ENCODE data around the gene MRPS2. TPM values are rescaled to one million over a fixed set of nuclear protein-coding genes. Genes with fewer than 3 reads are reported as not detected.
A peak's percentile ranks its signal among the peaks of the same experiment; 100 is the strongest.

The MRPS2 gene
- total RNA-seq, 1 experiment from 2014 or later, result 62.4 TPM

- intact Hi-C loops (cut with micrococcal nuclease), result no loop called here
Measured at GRCh38 chr9:135504262-135505243, 4.1 kb downstream of the MRPS2 start.

GRCh38 chr9:135505406-135506187, 5.1 kb downstream of the MRPS2 start:
- peaks cover 6% of the 10 kb centered on the region; the same call in 1 of the 2 replicates for H3K36me3 ChIP-seq (ENCODE audit: low read depth, low read length)
- CTCF ChIA-PET, result interaction anchor here (0.6 kb wide), 1 partner anchor 39 kb away, joined by 7 read pairs; no protein-coding TSS in a partner anchor

More at GRCh38 chr9:135504262-135505243, 4.1 kb downstream of the MRPS2 start:
- no peaks in the 10 kb centered on the region for H3K9me2 ChIP-seq (replicated peaks; ENCODE audit: low read length)
- no peaks in the 10 kb centered on the region for H3F3A ChIP-seq (ENCODE audit: low read length, unreplicated experiment)
- H3K79me2 ChIP-seq (ENCODE audit: low read length), result peaks cover 22% of the 10 kb centered on the region
- POLR2A ChIA-PET (ENCODE audit: unreplicated experiment), result no interaction called here
- CTCF ChIA-PET, result interaction anchor here (0.6 kb wide), 1 partner anchor 40 kb away, joined by 7 read pairs; no protein-coding TSS in a partner anchor
- H2AFZ ChIP-seq (ENCODE audit: low read length), result no peak overlapping the region
- peaks cover 7% of the 10 kb centered on the region for H3K4me1 ChIP-seq (ENCODE audit: insufficient read depth, low read length)
- no peak overlapping the region for H3K9ac ChIP-seq (ENCODE audit: low read length)
- peak; percentile 15; the same call in 1 of the 2 replicates for ATAC-seq
- H3K27me3 ChIP-seq (ENCODE audit: low read length), result no peaks in the 10 kb centered on the region
- H4K20me1 ChIP-seq (ENCODE audit: low read length), result no peaks in the 10 kb centered on the region
- no peak overlapping the region for H3K27ac ChIP-seq (ENCODE audit: low read length)
- H3K4me2 ChIP-seq (ENCODE audit: low read length), result no peak overlapping the region
- H3K36me3 ChIP-seq (ENCODE audit: low read depth, low read length), result peaks cover 6% of the 10 kb centered on the region; the same call in 1 of the 2 replicates
- no TSS peak for BruUV-seq (replicated peaks)
- no peaks in the 10 kb centered on the region for H3K9me3 ChIP-seq (ENCODE audit: low read length)
- peak; percentile 42 for DNase-seq
- H3K4me3 ChIP-seq (ENCODE audit: low read length), result no peak overlapping the region
- TF ChIP-seq CTCF (conservative IDR thresholded peaks at IDR 0.05; ENCODE audit: low read depth, low read length) (peak; percentile 70), EZH2 (IDR thresholded peaks at IDR 0.05; ENCODE audit: low read length, unreplicated experiment) (no peak)

More at GRCh38 chr9:135505406-135506187, 5.1 kb downstream of the MRPS2 start:
- Histone ChIP-seq H3K9me2 (replicated peaks; ENCODE audit: low read length) (no peaks in the 10 kb centered on the region), H3K9me3 (ENCODE audit: low read length) (no peaks in the 10 kb centered on the region), H3K27me3 (ENCODE audit: low read length) (no peaks in the 10 kb centered on the region), H3K79me2 (ENCODE audit: low read length) (peaks cover 22% of the 10 kb centered on the region), H3K9ac (ENCODE audit: low read length) (no peak overlapping the region), H3K27ac (ENCODE audit: low read length) (no peak overlapping the region), H3K4me2 (ENCODE audit: low read length) (no peak overlapping the region), H2AFZ (ENCODE audit: low read length) (no peak overlapping the region), H3K4me3 (ENCODE audit: low read length) (no peak overlapping the region), H4K20me1 (ENCODE audit: low read length) (no peaks in the 10 kb centered on the region), H3K4me1 (ENCODE audit: insufficient read depth, low read length) (peaks cover 7% of the 10 kb centered on the region), H3F3A (ENCODE audit: low read length, unreplicated experiment) (no peaks in the 10 kb centered on the region)
- intact Hi-C loops (cut with micrococcal nuclease), result no loop called here
- POLR2A ChIA-PET (ENCODE audit: unreplicated experiment), result no interaction called here
- no TSS peak for BruUV-seq (replicated peaks)
- TF ChIP-seq EZH2phosphoT487 (IDR thresholded peaks at IDR 0.05; ENCODE audit: borderline replicate concordance, low read length) (no peak), CTCF (conservative IDR thresholded peaks at IDR 0.05; ENCODE audit: low read depth, low read length) (no peak), EZH2 (IDR thresholded peaks at IDR 0.05; ENCODE audit: low read length, unreplicated experiment) (no peak)
- ATAC-seq (no peak), DNase-seq (no peak)
